ENCODE results near the gene IQGAP2.

IQGAP2 gene

DNA sequence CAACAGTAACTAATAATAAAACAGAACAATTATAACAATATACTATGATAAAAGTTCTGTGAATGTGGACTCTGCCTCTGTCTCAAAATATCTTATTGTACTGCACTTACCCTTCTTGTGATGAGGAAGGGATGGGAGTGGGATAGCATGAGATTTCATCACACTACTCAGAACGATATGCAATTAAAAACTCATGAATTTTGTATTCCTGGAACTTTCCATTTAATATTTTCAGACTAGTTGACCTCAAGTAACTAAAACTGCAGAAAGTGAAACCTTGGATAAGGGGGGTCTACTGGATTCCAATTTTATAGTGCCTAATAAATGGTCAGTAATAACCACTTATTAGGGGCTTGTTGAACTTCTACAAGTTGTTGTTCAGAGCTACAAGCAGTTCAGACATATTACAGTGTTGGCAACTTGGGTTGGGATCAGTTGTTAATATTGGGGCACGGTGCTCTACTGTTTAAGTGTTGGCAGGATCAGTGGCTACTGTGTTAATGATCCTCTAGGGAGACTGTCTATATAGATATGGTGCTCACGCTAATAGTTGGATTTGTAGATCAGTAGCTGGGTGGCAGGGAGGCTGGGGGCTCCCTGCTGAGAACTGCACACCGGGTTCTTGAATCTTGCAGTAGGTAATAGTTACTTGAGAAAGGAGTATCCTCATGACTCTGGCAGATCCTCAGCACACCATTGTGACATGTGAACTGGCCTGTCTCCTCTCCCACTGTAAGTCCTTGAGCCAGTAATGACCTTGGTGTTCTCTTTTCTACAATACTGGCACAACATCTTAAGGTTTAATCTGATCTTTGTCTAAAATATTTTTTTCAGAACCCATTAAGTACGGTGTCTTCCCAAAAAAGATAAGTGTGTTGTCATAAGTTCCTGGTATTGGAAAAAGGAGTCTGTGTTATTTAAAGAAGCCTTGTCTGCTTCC is 158.1 kb downstream of the IQGAP2 start:
- no peak overlapping the region for H3K4me3 ChIP-seq
- no peak overlapping the region for H3K9ac ChIP-seq
- no peaks in the 10 kb centered on the region for H3K27me3 ChIP-seq
- no peak for TF ChIP-seq Cebpa-rat (IDR thresholded peaks at IDR 0.05)
- peaks cover 0 to 13% (median 0%) of the 10 kb centered on the region in 10 experiments; a peak in 4 of 20 replicates for H3K4me1 ChIP-seq
- no peaks in the 10 kb centered on the region for H3K9me3 ChIP-seq (replicated peaks in 1 of 11)
- peak overlapping the region in 2 of 11 experiments; percentile 18 to 27; a peak in 2 of 22 replicates for H3K4me2 ChIP-seq
- no peak overlapping the region for H3K27ac ChIP-seq
- peaks cover 56 to 100% (median 83%) of the 10 kb centered on the region in 11 experiments; a peak in 21 of 22 replicates for H3K36me3 ChIP-seq
- peaks cover 0 to 99% (median 32%) of the 10 kb centered on the region in 11 experiments; a peak in 14 of 22 replicates for H4K20me1 ChIP-seq

DNA sequence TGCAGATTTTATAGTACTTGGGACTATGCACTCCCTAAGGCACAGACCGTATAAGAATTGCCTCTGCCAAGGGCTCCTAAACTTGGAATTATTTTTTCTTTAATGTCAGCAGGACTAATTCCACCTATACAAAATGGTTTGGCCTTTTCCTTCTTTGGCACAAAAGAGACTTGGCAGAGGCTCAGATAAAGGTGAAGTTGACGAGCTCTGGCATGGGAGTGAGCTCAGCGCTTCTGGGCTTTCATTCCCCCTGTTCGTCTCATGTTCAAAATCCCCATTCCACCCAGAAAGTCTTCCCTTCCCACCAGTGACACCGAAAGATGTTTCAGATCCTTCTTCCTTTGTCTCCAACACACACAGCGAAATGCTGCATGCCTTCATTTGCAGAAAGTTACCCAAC is 158.9 kb downstream of the IQGAP2 start:
- peaks cover 0 to 99% (median 24%) of the 10 kb centered on the region in 11 experiments; a peak in 12 of 22 replicates for H4K20me1 ChIP-seq
- H3K4me1 ChIP-seq: peaks cover 0 to 20% (median 0%) of the 10 kb centered on the region in 10 experiments; a peak in 4 of 20 replicates
- no peak overlapping the region for H3K27ac ChIP-seq
- no peak overlapping the region for H3K9ac ChIP-seq
- no peak overlapping the region for H3K4me2 ChIP-seq
- H3K27me3 ChIP-seq: no peaks in the 10 kb centered on the region
- no peaks in the 10 kb centered on the region for H3K9me3 ChIP-seq (replicated peaks in 1 of 11)
- peaks cover 59 to 100% (median 83%) of the 10 kb centered on the region in 11 experiments; a peak in 21 of 22 replicates for H3K36me3 ChIP-seq
- no peak overlapping the region for H3K4me3 ChIP-seq
- no peak for TF ChIP-seq Cebpa-rat (IDR thresholded peaks at IDR 0.05)

DNA sequence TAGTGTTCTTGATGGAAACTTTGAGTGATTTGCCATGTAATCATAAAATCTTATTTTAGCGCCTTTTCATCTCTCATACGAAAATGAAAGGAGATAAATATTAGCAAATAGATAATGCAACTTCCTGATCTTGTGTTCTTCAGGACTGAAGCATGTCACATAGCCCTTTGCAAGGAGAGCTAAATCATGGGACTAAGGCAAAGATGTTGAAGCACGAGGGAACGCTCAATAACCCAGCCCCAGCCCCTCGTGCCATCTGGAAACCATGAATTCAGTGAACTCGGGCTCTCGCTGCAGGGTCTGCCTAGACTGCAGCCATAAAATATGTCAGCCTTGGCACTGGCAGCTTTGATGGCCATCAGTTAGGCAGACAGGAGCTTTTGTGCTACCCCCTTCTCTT is 161.9 kb downstream of the IQGAP2 start:
- Histone ChIP-seq H3K27me3 (no peaks in the 10 kb centered on the region), H3K9ac (no peak overlapping the region), H3K4me1 (peaks cover 0 to 44% (median 0%) of the 10 kb centered on the region in 10 experiments; a peak in 6 of 20 replicates), H3K36me3 (peaks cover 58 to 97% (median 75%) of the 10 kb centered on the region in 11 experiments; a peak in 21 of 22 replicates), H3K4me2 (no peak overlapping the region), H3K4me3 (no peak overlapping the region), H4K20me1 (peaks cover 0 to 100% (median 16%) of the 10 kb centered on the region in 11 experiments; a peak in 11 of 22 replicates), H3K9me3 (replicated peaks in 1 of 11) (no peaks in the 10 kb centered on the region), H3K27ac (no peak overlapping the region)
- no peak for TF ChIP-seq Cebpa-rat (IDR thresholded peaks at IDR 0.05)

DNA sequence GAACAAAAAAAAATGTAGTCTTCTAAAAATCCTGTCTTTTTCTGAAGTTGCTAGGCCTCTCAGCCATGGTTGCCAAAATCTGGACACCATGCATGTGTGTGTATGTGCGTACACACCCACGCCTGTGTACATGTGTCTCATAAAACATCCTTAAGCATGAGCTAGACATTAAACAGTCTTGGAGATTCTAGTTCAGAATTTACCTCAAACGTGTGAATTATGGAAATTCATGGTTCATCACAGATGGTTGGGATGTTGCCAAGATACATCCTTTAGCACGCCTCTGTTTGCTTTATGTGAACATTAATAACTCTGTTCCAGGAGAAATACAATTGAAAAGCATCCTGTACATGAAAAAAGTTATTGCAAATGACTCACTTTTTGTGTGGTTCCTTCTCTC is 167.1 kb downstream of the IQGAP2 start:
- Histone ChIP-seq H4K20me1 (peaks cover 0 to 99% (median 6%) of the 10 kb centered on the region in 11 experiments; a peak in 10 of 22 replicates), H3K9me3 (replicated peaks in 1 of 11) (no peaks in the 10 kb centered on the region), H3K36me3 (peaks cover 44 to 93% (median 71%) of the 10 kb centered on the region in 11 experiments; a peak in 21 of 22 replicates), H3K4me1 (peaks cover 15 to 53% (median 19%) of the 10 kb centered on the region in 10 experiments), H3K9ac (no peak overlapping the region), H3K4me3 (no peak overlapping the region), H3K4me2 (peak overlapping the region in 4 of 11 experiments; percentile 4 to 64 (median 59); a peak in 6 of 22 replicates), H3K27ac (no peak overlapping the region), H3K27me3 (no peaks in the 10 kb centered on the region)
- TF ChIP-seq Cebpa-rat (IDR thresholded peaks at IDR 0.05): no peak

DNA sequence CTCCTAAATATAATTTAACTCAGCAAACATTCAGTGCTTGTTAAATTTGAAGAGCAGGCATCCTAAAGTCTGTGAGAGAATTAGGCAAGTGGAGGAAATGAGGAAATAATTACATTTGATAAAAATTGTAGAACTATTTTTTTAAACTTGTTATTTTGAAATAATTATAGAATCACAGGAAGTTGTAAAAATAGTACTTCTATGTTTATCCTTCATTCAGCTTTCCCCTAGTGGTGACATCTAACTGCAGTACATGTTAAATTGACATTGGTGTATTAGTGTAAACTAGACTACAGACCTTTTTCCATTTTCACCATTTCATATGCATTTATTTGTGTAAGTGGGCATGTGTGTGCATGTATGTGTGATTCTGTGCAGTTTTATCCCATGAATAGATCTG is 168.5 kb downstream of the IQGAP2 start:
- Histone ChIP-seq H3K36me3 (peaks cover 39 to 93% (median 65%) of the 10 kb centered on the region in 11 experiments; a peak in 21 of 22 replicates), H3K4me3 (no peak overlapping the region), H3K4me2 (peak overlapping the region; percentile 35 to 64 (median 57)), H3K4me1 (peaks cover 15 to 51% (median 19%) of the 10 kb centered on the region in 10 experiments), H4K20me1 (peaks cover 0 to 97% (median 2%) of the 10 kb centered on the region in 11 experiments; a peak in 8 of 22 replicates), H3K9ac (peak overlapping the region in 1 of 11 experiments; percentile 40; a peak in 1 of 22 replicates), H3K9me3 (replicated peaks in 1 of 11) (no peaks in the 10 kb centered on the region), H3K27ac (peak overlapping the region in 5 of 11 experiments; percentile 20 to 58 (median 34); a peak in 6 of 22 replicates), H3K27me3 (no peaks in the 10 kb centered on the region)
- TF ChIP-seq Cebpa-rat (IDR thresholded peaks at IDR 0.05): no peak

DNA sequence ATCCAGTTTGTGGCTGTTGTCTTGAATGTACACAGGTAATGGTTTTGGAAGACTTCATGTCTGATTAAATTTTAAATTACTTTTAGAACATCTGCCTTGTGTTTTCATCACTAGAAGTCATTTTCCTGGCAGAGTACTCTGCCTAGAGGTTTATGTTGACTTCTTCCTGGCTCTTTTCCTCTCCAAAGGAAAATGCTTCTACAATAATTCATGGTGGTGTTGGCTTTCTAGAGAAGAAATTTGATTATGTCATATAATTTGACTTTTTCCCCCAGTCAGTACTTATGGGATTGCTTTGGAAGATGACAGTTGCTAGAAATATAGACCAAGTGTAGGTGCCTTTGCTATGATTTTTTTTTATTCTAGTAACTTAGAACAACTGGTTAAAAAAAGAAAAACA is 173.4 kb downstream of the IQGAP2 start:
- no peak overlapping the region for H3K9ac ChIP-seq
- H3K4me1 ChIP-seq: peaks cover 19 to 62% (median 22%) of the 10 kb centered on the region in 10 experiments
- H3K4me3 ChIP-seq: no peak overlapping the region
- H4K20me1 ChIP-seq: peaks cover 0 to 63% (median under 1%) of the 10 kb centered on the region in 11 experiments; a peak in 6 of 22 replicates
- H3K9me3 ChIP-seq (replicated peaks in 1 of 11): no peaks in the 10 kb centered on the region
- no peak overlapping the region for H3K27ac ChIP-seq
- peaks cover 13 to 93% (median 59%) of the 10 kb centered on the region in 11 experiments; a peak in 21 of 22 replicates for H3K36me3 ChIP-seq
- H3K27me3 ChIP-seq: no peaks in the 10 kb centered on the region
- H3K4me2 ChIP-seq: no peak overlapping the region
- no peak for TF ChIP-seq Cebpa-rat (IDR thresholded peaks at IDR 0.05)

DNA sequence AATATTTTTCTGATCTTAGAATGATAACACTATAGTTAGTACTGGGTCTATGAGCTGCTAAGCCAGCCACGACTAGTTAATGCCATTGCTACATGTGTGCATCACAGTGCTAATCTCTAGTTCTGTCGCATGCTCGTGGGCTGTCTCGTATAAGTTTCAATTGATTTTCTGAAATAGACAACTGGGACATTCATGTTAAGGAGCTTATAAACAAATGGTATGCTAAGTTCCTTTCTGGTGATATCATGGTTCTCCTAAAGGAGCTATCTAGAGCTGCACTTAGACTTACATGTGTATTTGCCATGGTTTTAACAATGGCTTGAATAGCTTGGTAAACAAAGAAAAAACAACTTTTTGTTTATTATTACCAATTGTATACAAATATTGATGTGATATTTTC is 173.9 kb downstream of the IQGAP2 start:
- H3K27me3 ChIP-seq: no peaks in the 10 kb centered on the region
- no peak overlapping the region; a peak in 1 of 22 replicates for H3K4me2 ChIP-seq
- no peak overlapping the region for H3K4me3 ChIP-seq
- H3K36me3 ChIP-seq: peaks cover 13 to 90% (median 56%) of the 10 kb centered on the region in 11 experiments; a peak in 21 of 22 replicates
- no peak overlapping the region for H3K27ac ChIP-seq
- H4K20me1 ChIP-seq: peaks cover 0 to 58% (median 0%) of the 10 kb centered on the region in 11 experiments; a peak in 6 of 22 replicates
- H3K9me3 ChIP-seq (replicated peaks in 1 of 11): no peaks in the 10 kb centered on the region
- TF ChIP-seq Cebpa-rat (IDR thresholded peaks at IDR 0.05): no peak
- H3K9ac ChIP-seq: no peak overlapping the region
- peaks cover 19 to 62% (median 22%) of the 10 kb centered on the region in 10 experiments for H3K4me1 ChIP-seq

DNA sequence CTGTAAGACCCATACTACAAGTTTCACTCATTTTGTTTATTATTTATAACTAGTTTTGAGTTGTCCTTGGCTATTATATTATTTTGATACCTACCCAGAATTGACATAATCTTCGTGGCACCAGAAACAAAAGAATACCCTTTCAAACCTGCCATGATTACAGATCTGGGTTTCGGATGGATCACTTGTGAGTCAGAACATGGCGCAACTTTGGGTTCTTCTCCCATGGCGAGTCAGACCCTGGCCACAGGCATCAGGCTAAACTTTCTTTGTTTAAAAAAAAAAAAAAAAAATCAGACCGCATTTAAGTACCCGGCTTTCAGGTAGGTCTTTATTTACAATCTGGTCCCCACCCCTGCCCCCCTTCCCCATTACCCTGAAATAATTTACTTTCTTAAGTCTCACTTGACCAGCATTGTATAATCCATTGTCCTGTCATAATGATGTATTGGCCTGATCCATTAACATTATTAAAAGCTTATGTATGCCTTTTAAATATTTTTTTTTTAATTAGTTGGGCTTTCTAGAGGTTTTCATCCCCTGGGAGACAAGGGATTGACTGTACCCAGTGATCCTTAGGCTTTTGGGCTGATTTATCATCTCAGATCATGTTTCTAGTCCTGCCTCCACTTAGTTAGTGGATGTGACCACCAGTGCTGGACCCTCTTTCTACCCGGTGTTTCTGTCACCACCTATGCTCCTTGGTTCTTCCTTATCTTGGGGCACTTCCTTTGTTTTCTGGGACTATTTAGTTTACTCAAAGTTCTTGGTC is 176.3 kb downstream of the IQGAP2 start:
- Histone ChIP-seq H3K27ac (no peak overlapping the region), H3K4me3 (no peak overlapping the region), H3K4me2 (peak overlapping the region in 2 of 11 experiments; percentile 86 to 89; a peak in 3 of 22 replicates)

More for the DNA sequence above, 176.3 kb downstream of the IQGAP2 start:
- Histone ChIP-seq H3K27me3 (no peaks in the 10 kb centered on the region), H3K9me3 (replicated peaks in 1 of 11) (no peaks in the 10 kb centered on the region), H4K20me1 (peaks cover 0 to 51% (median 5%) of the 10 kb centered on the region in 11 experiments; a peak in 9 of 22 replicates), H3K9ac (no peak overlapping the region), H3K4me1 (peaks cover 29 to 78% (median 35%) of the 10 kb centered on the region in 10 experiments), H3K36me3 (peaks cover 18 to 77% (median 44%) of the 10 kb centered on the region in 11 experiments)
- no peak for TF ChIP-seq Cebpa-rat (IDR thresholded peaks at IDR 0.05)
